GM18507 (cell line): ENCODE results near the gene PRUNE1.

Source experiments
- DNase-seq: peaks from one replicate; pipeline ENCODE4 v3.0.0; 2011; ENCODE audit warnings: low read depth; ENCODE audit not compliant: insufficient read length; ENCODE audit errors: extremely low spot score
- FAIRE-seq: peaks from 2 replicates; lab custom pipeline; 2011; peaks lifted over from hg19 to GRCh38; lab: Jason Lieb, UNC

PRUNE1 gene

DNA sequence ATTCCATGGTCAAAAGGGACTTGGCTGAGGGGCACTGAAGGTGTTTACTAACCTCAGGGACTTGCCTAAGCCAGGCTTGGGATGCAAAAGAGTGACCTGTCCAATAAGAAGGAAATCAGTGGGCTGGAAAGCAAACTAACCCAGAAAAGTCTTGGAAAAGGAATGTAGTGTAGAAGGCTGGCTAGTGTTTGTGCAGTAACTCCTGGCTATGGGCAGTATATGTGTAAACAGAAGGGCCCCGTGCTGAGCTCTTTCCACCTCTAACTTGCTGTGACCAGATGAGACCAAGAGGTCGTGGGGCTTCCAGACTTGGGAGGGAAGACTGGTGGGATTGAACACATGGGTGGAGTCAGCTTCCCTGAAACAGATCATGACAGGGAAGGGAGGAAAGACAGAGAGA, 5.6 kb upstream of the PRUNE1 start:
- FAIRE-seq: no peak
- DNase-seq: no peak

DNA sequence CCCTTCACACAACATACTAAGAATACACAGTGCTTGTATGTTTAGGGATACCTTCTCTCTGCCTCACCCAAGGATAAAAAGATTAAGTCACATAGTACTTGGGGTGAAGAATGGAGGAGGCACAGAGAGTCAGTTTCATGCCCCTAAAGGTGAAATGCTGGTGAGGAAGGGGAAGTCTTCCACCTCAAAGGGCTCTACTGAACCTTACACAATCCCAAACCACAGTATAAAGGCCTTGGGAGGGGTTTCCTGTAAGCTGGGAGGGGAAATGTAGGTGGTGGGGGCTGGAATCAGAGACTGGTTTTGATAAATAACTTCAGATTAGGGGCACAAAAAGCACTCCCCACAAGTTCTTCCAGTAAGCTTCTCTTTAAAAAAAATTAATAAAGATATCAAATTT, 5.1 kb upstream of the PRUNE1 start:
- DNase-seq (no peak), FAIRE-seq (no peak)

DNA sequence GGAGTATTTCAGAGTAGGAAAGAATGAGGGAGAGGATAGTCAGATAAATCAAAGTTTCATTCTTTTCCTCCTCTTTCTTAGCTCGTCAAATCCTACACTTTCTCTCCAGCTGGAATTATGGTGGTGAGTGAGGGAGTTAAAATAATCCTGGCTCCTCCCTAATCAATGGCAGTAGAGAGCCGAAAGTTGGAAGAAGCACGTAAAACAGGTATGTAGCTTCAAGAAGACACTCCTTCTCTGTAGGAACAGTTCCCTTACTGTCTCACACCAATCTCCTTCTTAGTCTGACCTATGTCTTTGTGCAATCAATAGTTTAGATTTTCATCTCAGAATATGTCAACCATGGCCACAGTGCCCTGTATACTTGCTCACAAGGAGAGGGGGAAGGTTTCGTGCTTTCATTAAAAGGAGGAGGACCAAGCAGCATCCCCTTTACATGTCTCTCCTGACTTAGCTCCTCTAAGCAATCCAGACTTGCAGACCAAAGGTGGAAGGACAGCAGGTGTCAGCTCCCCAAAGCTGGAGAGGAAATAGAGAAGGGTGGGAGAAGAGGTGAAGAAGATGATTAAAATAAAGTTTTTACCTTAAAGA, 2.4 kb upstream of the PRUNE1 start:
- DNase-seq: no peak
- no peak for FAIRE-seq

DNA sequence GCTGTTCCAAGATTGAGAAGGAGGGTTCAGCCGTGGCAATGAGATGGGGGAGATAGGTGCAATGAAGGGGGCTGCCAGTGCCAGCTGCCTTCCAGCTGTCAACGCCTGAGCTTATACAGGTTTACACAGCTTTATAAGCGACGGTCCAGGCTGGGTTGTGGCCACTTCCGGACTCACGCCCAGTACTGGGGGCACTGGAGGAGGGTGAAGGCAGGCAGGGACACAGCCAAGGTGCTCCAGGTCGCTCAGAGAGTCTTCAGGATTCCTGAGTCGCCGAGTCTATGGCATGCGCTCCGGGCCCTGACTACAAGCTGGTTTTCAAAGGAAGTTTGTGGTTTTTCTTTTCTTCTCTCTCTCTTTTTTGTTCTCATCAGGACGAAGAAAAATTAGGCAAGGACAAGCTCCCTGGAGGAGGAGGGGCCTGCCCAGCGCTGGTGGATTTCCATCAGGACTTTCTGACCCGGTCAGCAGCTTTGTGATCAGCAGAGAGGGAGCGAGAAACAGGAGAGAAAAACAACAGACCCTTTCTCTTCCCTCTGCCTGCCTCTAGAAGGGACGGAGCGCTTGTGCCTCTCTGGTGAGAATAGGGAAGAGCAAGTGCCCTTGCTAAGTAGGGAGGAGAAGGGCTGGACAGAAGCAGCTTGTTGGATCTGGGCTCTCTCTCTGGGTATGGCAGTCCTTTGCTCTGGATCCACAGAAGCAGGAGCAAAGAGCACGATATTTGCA, 1.8 kb upstream of the PRUNE1 start, which contains the start of gene MINDY1:
TSS of gene MINDY1 (minus strand) at position 576 of the 726 bp plus-strand sequence. CDS start 4,285 bp downstream, outside the sequence.
- DNase-seq (no peak), FAIRE-seq (peak; percentile 54)

GRCh38 chr1:151007853-151008243, 401 bp upstream of the PRUNE1 start:
- no peak for FAIRE-seq

GRCh38 chr1:151009206-151009587, 948 bp downstream of the PRUNE1 start:
- FAIRE-seq: no peak

More at GRCh38 chr1:151007853-151008243, 401 bp upstream of the PRUNE1 start:
- DNase-seq: no peak

GRCh38 chr1:151009674-151010345, 1.6 kb downstream of the PRUNE1 start:
- no peak for DNase-seq
- FAIRE-seq: no peak

More at GRCh38 chr1:151009206-151009587, 948 bp downstream of the PRUNE1 start:
- DNase-seq: no peak

GRCh38 chr1:151010346-151010726, 2.1 kb downstream of the PRUNE1 start:
- DNase-seq (no peak), FAIRE-seq (no peak)

DNA sequence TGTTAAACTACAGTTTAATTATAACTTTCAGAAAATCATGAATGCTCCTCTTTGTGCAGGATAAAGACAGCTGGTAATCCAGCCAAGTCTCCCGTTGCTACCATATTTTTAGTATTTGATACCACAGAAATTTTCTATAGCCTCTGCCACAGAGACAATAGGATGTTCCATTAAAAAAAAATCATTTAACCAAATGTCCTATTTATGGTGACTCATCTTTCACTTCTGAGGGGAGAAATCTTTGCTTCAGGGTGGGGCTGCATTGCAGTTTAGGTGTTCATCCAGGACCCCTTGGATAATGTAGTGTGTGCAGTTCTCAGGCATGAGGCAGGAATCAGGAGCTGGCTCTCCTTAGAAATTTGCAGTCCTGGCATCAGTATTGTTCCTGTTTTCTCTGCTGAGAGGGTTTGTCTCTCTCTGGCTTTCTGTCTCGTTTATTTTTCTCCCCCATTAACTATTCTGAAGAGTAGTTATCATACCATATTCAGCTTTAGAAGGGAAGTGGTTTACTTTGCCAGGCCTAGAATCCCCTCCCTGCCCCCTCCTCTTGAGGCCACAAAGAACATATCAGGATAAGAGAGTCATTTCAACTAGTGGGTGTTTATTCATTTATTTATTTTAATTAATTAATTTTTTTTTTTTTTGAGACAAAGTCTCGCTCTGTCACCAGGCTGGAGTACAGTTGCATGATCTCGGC, 3.1 kb downstream of the PRUNE1 start:
- no peak for DNase-seq
- FAIRE-seq: no peak

GRCh38 chr1:151012684-151013471, 4.6 kb downstream of the PRUNE1 start:
- DNase-seq: no peak
- FAIRE-seq: no peak

DNA sequence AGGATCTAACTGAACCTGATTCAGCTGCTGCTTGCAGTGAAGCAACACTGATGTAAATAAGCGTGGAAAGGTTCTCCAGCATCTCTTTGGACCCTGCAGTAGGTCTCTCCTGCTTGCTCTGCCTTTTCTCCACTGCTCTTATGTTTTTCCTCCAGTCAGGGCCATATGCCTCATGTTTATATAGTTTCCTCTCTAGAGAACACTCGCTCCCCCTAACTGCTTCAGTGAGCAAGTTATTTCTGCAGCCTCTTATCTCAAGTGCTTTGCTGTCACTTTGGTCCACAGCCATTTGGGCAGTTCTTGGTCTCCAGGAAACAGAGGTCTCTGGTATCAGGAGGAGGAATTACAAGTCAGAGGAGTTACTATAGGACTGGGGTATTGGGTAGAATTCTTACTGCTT, 5.3 kb downstream of the PRUNE1 start:
- FAIRE-seq (no peak), DNase-seq (no peak)

- no peak for DNase-seq
- FAIRE-seq: peak; percentile 75
These were observed 16.4 kb downstream of the PRUNE1 start for GRCh38 chr1:151024540-151025146.

GRCh38 chr1:151026460-151026859, 18.2 kb downstream of the PRUNE1 start:
- FAIRE-seq (no peak), DNase-seq (no peak)

DNA sequence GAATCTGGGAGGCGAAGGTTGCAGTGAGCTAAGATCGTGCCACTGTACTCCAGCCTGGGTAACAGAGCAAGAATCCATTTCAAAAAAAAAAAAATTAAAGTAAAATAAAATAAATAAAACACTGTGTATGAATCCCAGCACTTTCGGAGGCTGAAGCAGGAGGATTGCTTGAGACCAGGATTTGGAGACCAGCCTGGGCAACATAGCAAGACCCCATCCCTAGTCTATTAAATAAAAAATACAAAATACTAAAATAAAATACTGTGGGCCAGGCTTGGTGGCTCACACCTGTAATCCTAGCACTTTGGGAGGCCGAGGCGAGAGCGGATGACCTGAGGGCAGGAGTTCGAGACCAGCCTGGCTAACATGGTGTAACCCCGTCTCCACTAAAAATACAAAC, 23.9 kb downstream of the PRUNE1 start:
- DNase-seq (no peak), FAIRE-seq (no peak)

DNA sequence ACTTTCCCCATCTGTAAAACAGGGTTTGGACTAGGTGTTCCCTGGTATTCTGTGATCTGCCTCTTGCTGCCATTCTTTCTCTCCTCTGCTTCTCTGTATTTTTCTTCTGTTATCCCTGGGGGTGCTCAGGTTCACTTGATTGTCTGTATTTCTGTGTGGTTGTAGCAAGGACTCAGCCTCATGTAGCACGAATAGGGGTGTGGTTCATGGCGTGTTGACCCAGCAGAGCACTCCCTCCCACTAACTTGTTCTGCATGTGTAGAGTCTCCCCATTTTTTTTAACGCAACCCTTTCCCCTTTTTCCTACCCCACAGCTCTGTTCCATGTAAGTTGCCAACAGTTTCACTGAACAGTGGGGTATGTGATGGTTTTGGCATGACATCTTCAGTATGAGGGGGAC, 26.9 kb downstream of the PRUNE1 start:
- FAIRE-seq (no peak), DNase-seq (no peak)

DNA sequence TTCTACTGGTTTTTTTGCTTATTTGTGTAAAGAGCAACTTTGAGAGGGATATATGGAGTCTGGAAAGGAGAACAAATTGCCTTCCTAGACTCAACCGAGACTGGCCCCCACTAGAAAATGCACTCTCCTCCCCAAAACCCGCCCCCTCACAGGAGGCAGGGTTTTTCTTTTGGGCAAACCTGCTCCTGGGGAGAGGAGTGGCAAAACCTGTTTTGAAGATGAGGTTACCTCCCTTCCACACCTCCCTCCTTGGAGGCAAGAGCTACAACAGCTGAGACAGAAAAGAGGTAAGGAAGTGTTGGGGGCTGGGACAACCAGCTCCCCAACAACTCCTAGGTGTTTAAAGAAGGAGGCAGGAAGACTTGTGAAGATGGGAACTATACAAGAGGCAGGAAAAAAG, 28.1 kb downstream of the PRUNE1 start, which contains the start of gene BNIPL:
TSS of gene BNIPL (plus strand) at position 231 of the 400 bp plus-strand sequence. CDS start at position 371, 140 bp downstream.
- FAIRE-seq: no peak
- DNase-seq: no peak

DNA sequence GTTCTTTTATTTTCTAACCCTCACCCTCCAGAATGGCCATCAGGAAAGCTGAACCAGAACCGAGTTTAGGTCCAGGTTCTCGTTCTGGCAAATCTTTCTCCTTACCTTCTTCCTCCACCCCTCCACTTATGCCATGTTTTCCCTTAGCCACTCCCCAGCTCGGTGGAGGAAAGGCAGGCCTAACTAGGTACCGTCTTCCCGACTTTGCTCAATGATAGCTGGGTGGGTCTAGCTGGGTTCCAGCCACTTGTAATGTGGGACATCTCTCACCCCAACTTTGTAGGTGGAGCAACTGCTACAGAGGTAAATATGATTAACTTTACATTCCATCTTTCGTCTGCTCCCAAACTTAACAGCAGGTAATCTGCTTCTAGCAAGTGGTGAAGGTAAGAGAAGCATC, 28.8 kb downstream of the PRUNE1 start:
- no peak for DNase-seq
- FAIRE-seq: no peak

GRCh38 chr1:151039521-151039920, 31.3 kb downstream of the PRUNE1 start:
- no peak for DNase-seq
- FAIRE-seq: no peak

- DNase-seq: no peak
- FAIRE-seq: no peak
These were observed 34.9 kb downstream of the PRUNE1 start for GRCh38 chr1:151043163-151043562.
